MCF 10A (cell line): ENCODE data around the gene RXRA. TPM values are rescaled to one million over a fixed set of nuclear protein-coding genes. Genes with fewer than 3 reads are reported as not detected.
A peak's percentile ranks its signal among the peaks of the same experiment; 100 is the strongest.

Source experiments
- BruUV-seq: library from RNA; stranded (reverse); fragments of 400-500 nt; replicated peaks from 2 replicates; lab custom pipeline; 2021; lab: Mats Ljungman, UMichigan
- CTCF ChIA-PET: fragments of 300-600 bp; sonication (Branson Sonifier 250); formaldehyde crosslinking; extraction: SDS; loops from one replicate; lab custom pipeline; 2021; ENCODE audit warnings: antibody characterized with exemption, inconsistent platforms; lab: Yijun Ruan, JAX
- POLR2A ChIA-PET: fragments of 300-600, 350-650 bp; sonication (Branson Sonifier 250); formaldehyde crosslinking; extraction: SDS; loops from one replicate; lab custom pipeline; 2020; ENCODE audit warnings: antibody characterized with exemption, inconsistent platforms; lab: Yijun Ruan, JAX
- DNase-seq: peaks from one replicate; pipeline ENCODE4 v3.0.0-alpha.2; 2018; ENCODE audit not compliant: unreplicated experiment
- H3K27ac Mint-ChIP-seq: one replicate; pipeline ENCODE4 v1.8.0; 2022; ENCODE audit warnings: mild to moderate bottlenecking, low read depth, mixed read lengths; ENCODE audit not compliant: unreplicated experiment
- H3K27me3 Mint-ChIP-seq: one replicate; pipeline ENCODE4 v1.8.0; 2022; ENCODE audit warnings: mixed read lengths; ENCODE audit not compliant: insufficient read depth, unreplicated experiment
- H3K36me3 Mint-ChIP-seq: one replicate; pipeline ENCODE4 v1.8.0; 2022; ENCODE audit warnings: mild to moderate bottlenecking, moderate library complexity, mixed read lengths; ENCODE audit not compliant: insufficient read depth, unreplicated experiment
- H3K4me1 Mint-ChIP-seq: one replicate; pipeline ENCODE4 v1.8.0; 2022; ENCODE audit warnings: mixed read lengths; ENCODE audit not compliant: insufficient read depth, unreplicated experiment
- H3K4me3 Mint-ChIP-seq: one replicate; pipeline ENCODE4 v1.8.0; 2022; ENCODE audit warnings: mild to moderate bottlenecking, moderate library complexity, mixed read lengths; ENCODE audit not compliant: unreplicated experiment
- H3K9me3 Mint-ChIP-seq: one replicate; pipeline ENCODE4 v1.8.0; 2022; ENCODE audit warnings: mixed read lengths; ENCODE audit not compliant: unreplicated experiment
- intact Hi-C: fragments of 100-400 bp; cut with micrococcal nuclease; formaldehyde crosslinking; loops from 2 replicates; pipeline ENCODE4 v1.14.1; 2022
- total RNA-seq: library from RNA; stranded (reverse); gene quantifications from 2 replicates; pipeline ENCODE4 v1.2.3, GENCODE V29; 2022
- TF ChIP-seq, protein P1 (sequence below): fragments of 200-600 bp; IDR thresholded peaks from one replicate; pipeline ENCODE4 v1.8.0; 2022; ENCODE audit warnings: antibody characterized with exemption, mild to moderate bottlenecking; ENCODE audit not compliant: unreplicated experiment

Gene RXRA
- total RNA-seq, 1 experiment from 2014 or later = 65.5 TPM

DNA sequence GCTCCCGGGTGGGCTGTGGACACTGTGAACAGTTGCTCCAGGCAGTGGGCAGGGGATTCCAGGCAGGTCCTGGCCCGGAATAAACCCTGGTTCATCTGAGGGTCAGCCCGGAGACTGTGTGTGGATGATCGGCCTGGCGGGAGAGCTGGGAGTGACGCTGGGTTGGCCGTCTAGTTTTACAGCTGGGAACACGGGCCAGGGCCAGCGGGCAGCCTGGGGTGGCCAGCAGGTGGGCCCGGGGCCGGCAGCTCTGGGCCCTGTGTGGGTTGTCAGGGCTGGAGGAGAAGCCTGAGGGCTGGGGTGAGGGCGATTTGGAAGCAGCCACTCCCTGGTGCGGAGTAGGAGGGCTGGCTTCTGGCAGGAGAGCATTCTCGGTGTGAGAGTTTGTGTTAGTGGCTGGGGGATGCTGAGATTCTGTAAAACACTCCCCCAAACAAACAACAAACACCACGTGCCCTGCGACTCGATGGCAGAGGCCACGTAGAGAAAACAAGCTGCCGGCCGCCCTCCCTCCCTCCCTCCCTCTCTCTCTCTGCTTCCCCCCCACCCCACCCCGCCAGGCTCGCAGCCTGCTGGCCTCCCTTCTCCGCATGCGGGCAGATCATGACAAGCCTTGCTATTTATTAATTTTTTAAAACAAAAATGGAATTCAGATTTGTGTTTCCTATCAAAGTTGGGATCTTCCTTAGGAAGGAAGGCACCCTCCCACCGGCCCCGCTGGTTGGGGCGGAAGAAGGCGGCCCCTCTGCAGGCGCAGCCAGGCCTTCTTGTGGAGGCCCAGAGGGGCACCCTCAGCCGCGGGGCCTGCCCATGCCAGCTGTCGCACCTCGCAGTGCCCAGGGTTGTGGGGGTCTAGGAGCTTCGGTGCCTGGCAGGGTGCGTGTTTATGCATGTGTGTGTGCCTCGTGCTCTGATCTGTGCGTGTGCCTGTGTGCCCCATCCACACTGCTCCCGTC is 49.5 kb downstream of the RXRA start:
- ChIA-PET CTCF (interaction anchor here (0.8 to 1.1 kb wide), 2 partner anchors 13 to 279 kb away, joined by 3 to 4 read pairs; no protein-coding TSS in a partner anchor), POLR2A (interaction anchor here (0.8 to 6.3 kb wide), 12 partner anchors 9 to 59 kb away, joined by 3 to 35 read pairs (median 4); no protein-coding TSS in a partner anchor)
- no peaks in the 10 kb centered on the region for H3K36me3 Mint-ChIP-seq
- peak overlapping the region; percentile 57 for H3K4me3 Mint-ChIP-seq
- H3K27me3 Mint-ChIP-seq = no peaks in the 10 kb centered on the region
- peaks cover 49% of the 10 kb centered on the region for H3K4me1 Mint-ChIP-seq
- intact Hi-C loops = loop anchor here (5.0 kb wide), 1 partner anchor 57 kb away; no protein-coding TSS in a partner anchor
- H3K27ac Mint-ChIP-seq = peak overlapping the region; percentile 100
- H3K9me3 Mint-ChIP-seq = no peaks in the 10 kb centered on the region
- DNase-seq = peak; percentile 66
- TF ChIP-seq, protein P1, sequence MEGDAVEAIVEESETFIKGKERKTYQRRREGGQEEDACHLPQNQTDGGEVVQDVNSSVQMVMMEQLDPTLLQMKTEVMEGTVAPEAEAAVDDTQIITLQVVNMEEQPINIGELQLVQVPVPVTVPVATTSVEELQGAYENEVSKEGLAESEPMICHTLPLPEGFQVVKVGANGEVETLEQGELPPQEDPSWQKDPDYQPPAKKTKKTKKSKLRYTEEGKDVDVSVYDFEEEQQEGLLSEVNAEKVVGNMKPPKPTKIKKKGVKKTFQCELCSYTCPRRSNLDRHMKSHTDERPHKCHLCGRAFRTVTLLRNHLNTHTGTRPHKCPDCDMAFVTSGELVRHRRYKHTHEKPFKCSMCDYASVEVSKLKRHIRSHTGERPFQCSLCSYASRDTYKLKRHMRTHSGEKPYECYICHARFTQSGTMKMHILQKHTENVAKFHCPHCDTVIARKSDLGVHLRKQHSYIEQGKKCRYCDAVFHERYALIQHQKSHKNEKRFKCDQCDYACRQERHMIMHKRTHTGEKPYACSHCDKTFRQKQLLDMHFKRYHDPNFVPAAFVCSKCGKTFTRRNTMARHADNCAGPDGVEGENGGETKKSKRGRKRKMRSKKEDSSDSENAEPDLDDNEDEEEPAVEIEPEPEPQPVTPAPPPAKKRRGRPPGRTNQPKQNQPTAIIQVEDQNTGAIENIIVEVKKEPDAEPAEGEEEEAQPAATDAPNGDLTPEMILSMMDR = no peak
- no TSS peak for BruUV-seq

DNA sequence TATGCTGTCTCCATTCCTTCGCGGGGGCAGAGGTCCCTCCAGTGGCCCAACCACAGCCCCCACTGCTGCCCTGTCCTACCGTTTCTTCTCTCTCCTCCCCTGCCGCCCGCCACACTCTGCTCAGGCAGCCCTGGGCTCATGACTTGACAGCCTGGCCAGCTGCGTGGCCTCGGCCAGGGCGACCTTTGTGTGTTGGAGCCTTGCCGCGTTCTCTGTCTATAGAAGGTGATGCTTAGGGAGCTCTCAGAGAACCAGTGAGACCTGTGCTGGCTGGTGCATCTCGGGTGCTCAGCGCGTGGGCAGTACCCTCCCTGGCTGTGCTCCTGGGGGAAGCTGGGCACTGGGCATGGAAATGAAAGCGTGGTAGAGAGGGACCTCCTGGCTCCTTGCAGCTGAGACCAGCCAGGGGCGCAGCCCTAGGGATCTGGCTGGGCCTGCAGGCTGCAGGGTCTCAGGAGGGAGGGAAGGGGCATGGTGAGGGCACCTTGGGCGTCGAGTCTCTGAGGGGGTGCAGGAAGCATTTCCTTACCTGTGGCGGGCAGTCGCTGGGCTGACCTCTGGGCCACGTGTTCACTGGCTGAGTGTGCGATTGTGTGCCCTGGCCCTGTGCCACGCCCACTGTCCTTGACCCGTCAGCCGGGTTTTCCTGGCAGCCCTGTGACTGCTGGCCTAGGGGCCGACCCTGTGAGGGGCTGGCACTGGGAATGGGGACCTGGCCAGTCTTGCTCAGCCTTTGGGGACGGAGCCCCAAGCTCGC is 50.3 kb downstream of the RXRA start:
- H3K27me3 Mint-ChIP-seq = no peaks in the 10 kb centered on the region

DNA sequence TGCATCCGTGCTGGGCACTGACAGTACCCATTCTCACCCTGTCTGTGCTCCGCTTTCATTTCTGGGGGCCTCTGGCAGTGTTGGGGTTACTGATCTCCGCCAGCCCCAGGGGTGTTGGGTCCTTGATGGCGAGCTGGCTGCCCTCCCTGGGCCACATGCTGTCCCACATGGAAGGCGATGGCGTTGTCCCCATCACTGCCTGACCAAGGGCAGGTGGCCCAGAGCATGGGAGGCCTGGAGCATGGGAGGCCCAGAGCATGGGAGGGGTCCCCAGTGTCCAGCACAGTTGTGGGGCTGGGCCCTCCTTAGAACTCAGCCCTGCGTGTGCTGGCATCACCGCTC is 50.9 kb downstream of the RXRA start:
- ChIA-PET CTCF (interaction anchor here (0.6 to 1.1 kb wide), 3 partner anchors 13 to 206 kb away, joined by 4 read pairs; no protein-coding TSS in a partner anchor), POLR2A (interaction anchor here (0.6 to 6.3 kb wide), 8 partner anchors 11 to 286 kb away, joined by 3 to 37 read pairs (median 12); no protein-coding TSS in a partner anchor)
- Mint-ChIP-seq H3K4me1 (peaks cover 49% of the 10 kb centered on the region), H3K9me3 (no peaks in the 10 kb centered on the region), H3K27ac (no peak overlapping the region), H3K36me3 (peaks cover 5% of the 10 kb centered on the region), H3K27me3 (no peaks in the 10 kb centered on the region), H3K4me3 (no peak overlapping the region)
- intact Hi-C loops = loop anchor here (5.0 kb wide), 1 partner anchor 55 kb away; no protein-coding TSS in a partner anchor
- no TSS peak for BruUV-seq
- TF ChIP-seq, protein P1 = no peak
- no peak for DNase-seq

More for the DNA sequence above, 50.3 kb downstream of the RXRA start:
- H3K4me3 Mint-ChIP-seq = peak overlapping the region; percentile 51
- H3K4me1 Mint-ChIP-seq = peaks cover 54% of the 10 kb centered on the region
- intact Hi-C loops = loop anchor here (5.0 kb wide), 1 partner anchor 56 kb away; no protein-coding TSS in a partner anchor
- ChIA-PET CTCF (interaction anchor here (1.1 kb wide), 1 partner anchor 14 kb away, joined by 4 read pairs; no protein-coding TSS in a partner anchor), POLR2A (interaction anchor here (0.8 to 6.3 kb wide), 6 partner anchors 10 to 58 kb away, joined by 3 to 37 read pairs (median 8); no protein-coding TSS in a partner anchor)
- TF ChIP-seq, protein P1 = no peak
- no peaks in the 10 kb centered on the region for H3K9me3 Mint-ChIP-seq
- BruUV-seq = no TSS peak
- peaks cover 5% of the 10 kb centered on the region for H3K36me3 Mint-ChIP-seq
- no peak for DNase-seq
- H3K27ac Mint-ChIP-seq = no peak overlapping the region
